Fibroblast of the aortic adventitia (primary cell): Measurements from ENCODE around the gene UBE2E2. TPM values are rescaled to one million over a fixed set of nuclear protein-coding genes. Genes with fewer than 3 reads are reported as not detected.
"Not testable (repeated sequence)": the region's sequence is repeated elsewhere in the genome, so short reads cannot be mapped to it uniquely, and the experiment has no call there.

ENCODE experiments used
- DNase-seq: peaks from one replicate; pipeline ENCODE4 v3.0.0-alpha.2; 2010; ENCODE audit warnings: low read depth
- H3K4me3 ChIP-seq: 2 replicates; pipeline ENCODE4 v1.5.1; 2011; ENCODE audit warnings: low read depth, mild to moderate bottlenecking, control low read depth, low read length, moderate library complexity
- total RNA-seq: library from RNA; depleted of rRNA; stranded (reverse); fragments of >200 nt; gene quantifications from 2 replicates; pipeline ENCODE4 v1.2.3, GENCODE V29; 2012; ENCODE audit warnings: low replicate concordance
- TF ChIP-seq, protein P1 (sequence below): IDR thresholded peaks from 2 replicates; pipeline ENCODE4 v1.5.1; 2011; ENCODE audit warnings: mild to moderate bottlenecking, low read length, control low read depth, inconsistent platforms; ENCODE audit not compliant: insufficient read depth

The UBE2E2 gene
- total RNA-seq, 1 donor, result 49.1 TPM

DNA sequence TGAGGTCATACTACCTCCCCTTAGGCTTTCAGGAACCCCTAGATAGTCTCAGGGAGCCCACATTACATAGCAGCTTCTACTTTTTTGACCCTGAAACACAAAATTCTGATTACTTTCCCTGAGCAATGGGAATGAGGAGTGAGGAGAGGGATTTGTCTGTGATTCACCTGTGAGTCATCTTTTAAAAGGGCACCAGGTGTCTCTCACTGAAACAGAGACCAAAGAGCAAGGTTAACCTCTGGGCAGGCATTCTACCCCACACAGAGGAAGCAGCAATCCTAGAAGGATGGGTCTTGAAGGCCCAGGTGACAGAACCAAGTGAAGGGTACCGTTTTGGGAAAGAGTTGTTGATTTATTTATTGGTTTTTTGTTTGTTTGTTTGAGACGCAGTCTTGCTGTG lies 31.1 kb upstream of the UBE2E2 start:
- H3K4me3 ChIP-seq, result no peak overlapping the region
- TF ChIP-seq, protein P1, sequence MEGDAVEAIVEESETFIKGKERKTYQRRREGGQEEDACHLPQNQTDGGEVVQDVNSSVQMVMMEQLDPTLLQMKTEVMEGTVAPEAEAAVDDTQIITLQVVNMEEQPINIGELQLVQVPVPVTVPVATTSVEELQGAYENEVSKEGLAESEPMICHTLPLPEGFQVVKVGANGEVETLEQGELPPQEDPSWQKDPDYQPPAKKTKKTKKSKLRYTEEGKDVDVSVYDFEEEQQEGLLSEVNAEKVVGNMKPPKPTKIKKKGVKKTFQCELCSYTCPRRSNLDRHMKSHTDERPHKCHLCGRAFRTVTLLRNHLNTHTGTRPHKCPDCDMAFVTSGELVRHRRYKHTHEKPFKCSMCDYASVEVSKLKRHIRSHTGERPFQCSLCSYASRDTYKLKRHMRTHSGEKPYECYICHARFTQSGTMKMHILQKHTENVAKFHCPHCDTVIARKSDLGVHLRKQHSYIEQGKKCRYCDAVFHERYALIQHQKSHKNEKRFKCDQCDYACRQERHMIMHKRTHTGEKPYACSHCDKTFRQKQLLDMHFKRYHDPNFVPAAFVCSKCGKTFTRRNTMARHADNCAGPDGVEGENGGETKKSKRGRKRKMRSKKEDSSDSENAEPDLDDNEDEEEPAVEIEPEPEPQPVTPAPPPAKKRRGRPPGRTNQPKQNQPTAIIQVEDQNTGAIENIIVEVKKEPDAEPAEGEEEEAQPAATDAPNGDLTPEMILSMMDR, result no peak
- no peak for DNase-seq

DNA sequence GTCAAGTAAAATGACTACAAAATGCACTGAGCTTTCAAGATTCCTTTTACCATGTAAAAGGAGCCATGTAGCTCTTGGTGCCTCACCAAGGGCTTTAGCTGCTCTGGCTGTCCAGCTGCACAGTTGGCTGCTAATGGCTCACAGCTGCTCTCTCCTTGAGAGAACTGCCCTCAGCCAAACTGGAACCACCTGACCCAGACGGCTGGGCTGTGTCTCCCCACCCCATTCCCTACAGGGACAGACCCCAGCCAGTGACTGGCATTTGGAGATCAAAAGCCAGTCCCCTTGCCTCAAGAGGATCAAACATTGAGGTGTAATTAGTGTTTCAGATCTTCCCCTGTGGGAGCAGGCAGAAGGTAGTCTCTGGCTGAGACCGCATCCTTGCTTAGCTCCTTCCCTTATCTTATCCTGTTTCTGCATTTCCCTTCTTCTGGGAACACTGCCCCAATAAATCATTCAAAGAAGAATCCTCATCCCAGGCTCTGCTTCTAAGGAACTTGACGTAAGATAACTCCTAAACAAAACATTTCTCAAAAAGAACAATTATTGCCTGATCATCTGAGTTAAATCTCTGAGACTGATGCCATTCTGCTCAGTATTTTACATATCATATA lies 28.6 kb upstream of the UBE2E2 start:
- H3K4me3 ChIP-seq, result no peak overlapping the region
- peak; percentile 83 for DNase-seq
- TF ChIP-seq, protein P1, result no peak

DNA sequence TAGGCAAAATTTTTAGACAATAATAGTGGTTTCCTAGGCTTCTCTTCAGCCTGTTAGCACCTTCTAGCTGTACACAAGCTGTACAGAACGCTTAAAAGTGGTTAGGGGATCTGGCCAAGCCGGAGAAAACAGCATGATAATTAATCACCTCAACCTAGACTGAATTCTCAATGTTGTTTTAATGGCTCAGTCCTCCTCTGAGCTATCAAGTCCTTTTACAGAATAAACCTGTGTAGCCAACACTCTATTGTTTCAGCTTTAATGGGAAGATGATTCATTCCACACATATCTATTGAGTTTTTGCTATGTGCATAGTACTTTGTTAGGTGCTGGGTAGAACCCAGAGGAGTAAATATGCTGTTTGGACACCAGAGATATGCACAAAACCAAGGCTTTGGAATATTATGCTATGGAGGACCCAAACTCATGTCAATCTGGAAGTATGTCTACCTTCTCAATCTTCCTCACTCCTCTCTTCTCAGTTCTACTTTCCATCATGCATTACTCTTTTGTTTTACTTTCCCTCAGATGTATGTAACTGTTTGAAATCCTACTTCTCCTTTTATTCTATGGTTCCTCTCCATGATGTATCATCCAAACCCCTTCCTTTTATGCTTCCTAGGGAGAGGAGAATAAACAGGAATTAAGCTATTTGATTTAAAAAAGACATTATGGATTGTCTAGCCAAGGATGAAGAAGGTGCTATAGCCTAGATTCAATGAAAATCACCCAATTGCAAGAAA lies 27.6 kb upstream of the UBE2E2 start:
- TF ChIP-seq, protein P1, result no peak
- no peak overlapping the region for H3K4me3 ChIP-seq
- DNase-seq, result peak; percentile 79

DNA sequence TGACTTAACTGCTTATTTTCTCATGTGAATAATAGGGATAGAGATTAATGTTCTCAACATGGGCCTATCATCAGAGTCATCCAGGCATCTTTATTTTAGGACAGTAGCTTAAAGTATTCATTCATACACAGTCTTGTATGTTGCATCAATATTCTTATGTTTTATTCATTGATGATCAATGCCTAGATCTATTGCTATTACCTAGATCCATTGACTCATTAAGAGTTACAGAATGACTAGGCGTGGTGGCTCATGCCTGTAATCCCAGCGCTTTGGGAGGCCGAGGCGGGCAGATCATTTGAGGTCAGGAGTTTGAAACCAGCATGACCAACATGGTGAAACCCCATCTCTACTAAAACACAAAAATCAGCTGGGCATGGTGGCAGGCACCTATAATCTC lies 26.3 kb upstream of the UBE2E2 start:
- DNase-seq, H3K4me3 ChIP-seq: not testable (repeated sequence)

DNA sequence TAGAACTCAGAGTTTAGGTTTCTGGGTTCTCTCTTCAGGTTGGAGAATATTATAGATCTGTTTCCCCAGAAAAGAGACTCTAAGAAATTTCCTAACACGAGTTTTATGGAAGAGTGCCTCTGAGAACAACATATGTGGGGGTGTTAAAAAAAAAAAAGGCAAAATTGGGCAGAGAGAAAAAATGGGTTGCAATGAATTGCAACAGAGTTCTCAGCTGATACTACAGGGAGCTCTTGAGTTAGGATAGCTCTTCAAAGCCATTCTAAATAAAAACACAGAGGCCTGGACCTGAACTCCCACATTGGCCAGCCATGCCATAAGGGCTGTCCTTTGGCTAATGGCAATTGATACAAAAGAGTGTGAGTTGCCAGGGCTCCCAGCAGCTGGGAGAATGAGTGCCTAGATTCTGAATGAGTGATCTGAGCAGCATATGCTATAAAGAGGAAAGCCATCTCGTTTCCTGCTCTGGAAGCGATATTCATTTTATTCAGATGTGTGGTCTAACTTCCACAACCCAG lies 20.1 kb upstream of the UBE2E2 start:
- no peak overlapping the region for H3K4me3 ChIP-seq
- no peak for DNase-seq
- TF ChIP-seq, protein P1, result no peak

DNA sequence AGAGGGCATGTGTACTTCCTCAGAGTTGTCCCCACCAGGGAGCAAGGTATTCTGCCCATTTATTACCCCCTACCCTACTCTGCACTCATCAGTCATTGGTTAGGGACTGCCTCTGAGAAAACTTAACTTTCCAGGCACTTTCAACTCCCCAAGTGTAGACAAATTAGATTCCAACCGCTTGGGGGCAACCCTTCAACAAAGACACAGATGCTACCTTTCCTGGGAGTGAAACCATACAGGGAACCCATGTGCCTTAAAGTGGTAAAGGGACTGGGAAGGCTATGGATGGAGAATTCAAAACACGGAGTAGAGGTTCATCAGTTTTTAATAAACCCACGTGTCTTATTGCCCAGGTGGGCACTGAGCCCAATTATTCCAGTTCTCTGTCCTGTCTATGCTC lies 19.4 kb upstream of the UBE2E2 start:
- H3K4me3 ChIP-seq, result no peak overlapping the region
- DNase-seq, result peak; percentile 69

DNA sequence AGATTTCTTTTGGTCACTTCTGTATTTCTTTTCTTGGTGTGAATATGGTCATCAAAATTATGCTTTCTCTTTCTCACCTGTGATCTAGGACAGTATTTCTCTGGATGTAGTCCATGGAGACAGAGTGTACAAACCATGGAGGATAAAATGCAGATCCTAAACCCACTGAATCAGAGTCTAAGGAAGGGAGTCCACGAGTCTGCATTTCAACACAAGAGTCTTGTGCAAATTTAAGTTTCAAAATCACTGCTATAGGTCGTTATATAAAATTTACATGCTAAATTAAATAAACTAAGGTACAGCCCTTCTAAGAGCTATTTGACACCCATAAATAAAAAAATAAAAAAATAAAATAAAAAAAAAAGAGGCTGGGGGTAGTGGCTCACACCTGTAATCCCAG lies 17.3 kb upstream of the UBE2E2 start:
- TF ChIP-seq, protein P1, result no peak
- H3K4me3 ChIP-seq, result no peak overlapping the region
- no peak for DNase-seq

More for the DNA sequence above, 19.4 kb upstream of the UBE2E2 start:
- TF ChIP-seq, protein P1, result peak; percentile 60
